K562 (cell line): ENCODE data around the gene DPEP3. TPM values are rescaled to one million over a fixed set of nuclear protein-coding genes. Genes with fewer than 3 reads are reported as not detected.

ENCODE experiments used
- ATAC-seq: fragments of 200-7000 bp; cut with Tn5 transposase; 3 replicates; pipeline ENCODE4 v1.9.1; 2020; ENCODE audit warnings: moderate library complexity
- BruUV-seq: library from RNA; stranded (reverse); fragments of 400-500 nt; replicated peaks from 2 replicates; lab custom pipeline; 2021; lab: Mats Ljungman, UMichigan
- CTCF ChIA-PET: fragments of 300-600 bp; formaldehyde crosslinking; extraction: SDS; loops from one replicate; lab custom pipeline; 2021; ENCODE audit warnings: low intra/inter-chr PET ratio; lab: Yijun Ruan, JAX
- POLR2A ChIA-PET: fragments of 300-600, 350-650 bp; sonication (Branson Sonifier 250); formaldehyde crosslinking; extraction: SDS; loops from one replicate; lab custom pipeline; 2021; ENCODE audit warnings: antibody characterized with exemption, inconsistent platforms; lab: Yijun Ruan, JAX
- DNase-seq, 4 experiments: peaks; one replicate each; pipeline versions ENCODE4 v3.0.0 to v3.0.0-alpha.2; 2011 to 2018; ENCODE audit warnings: low spot score in 3 of 4, mixed read lengths in 3 of 4; ENCODE audit errors: extremely low read depth in 1 of 4
- FAIRE-seq: peaks from 2 replicates; lab custom pipeline; 2011; peaks lifted over from hg19 to GRCh38; lab: Jason Lieb, UNC
- H2AFZ ChIP-seq: 2 replicates; pipeline ENCODE4 v1.6.0; 2011; ENCODE audit warnings: low read depth, low read length, control low read depth, inconsistent platforms
- H3K27ac ChIP-seq: fragments of 200-600 bp; 3 replicates; pipeline ENCODE4 v1.8.0; 2011; ENCODE audit warnings: low read depth, mild to moderate bottlenecking, control low read depth, inconsistent platforms, low read length, moderate library complexity, mixed read lengths; ENCODE audit errors: extremely low read depth
- H3K27me3 ChIP-seq, 2 experiments: fragments of 300-600 bp in 1 of 2; 2 replicates in 1 of 2; 3 replicates in 1 of 2; pipeline versions ENCODE4 v1.6.0 to v1.8.0; 2011; ENCODE audit warnings: inconsistent platforms in 2 of 2, low read length in 2 of 2, mild to moderate bottlenecking in 1 of 2, mixed read lengths in 1 of 2, moderate library complexity in 1 of 2; ENCODE audit not compliant: control insufficient read depth in 2 of 2, insufficient read depth in 2 of 2
- H3K36me3 ChIP-seq: fragments of 300-600 bp; 3 replicates; pipeline ENCODE4 v1.8.0; 2011; ENCODE audit warnings: mild to moderate bottlenecking, low read length, inconsistent platforms; ENCODE audit not compliant: control insufficient read depth, insufficient read depth
- H3K4me1 ChIP-seq, 2 experiments: fragments of 200-600 bp in 1 of 2; replicated peaks in 1 of 2; 2 replicates in 1 of 2; 3 replicates in 1 of 2; pipeline versions ENCODE4 v1.5.1 to v1.8.0; 2011; ENCODE audit warnings: inconsistent platforms in 2 of 2, low read length in 2 of 2, mild to moderate bottlenecking in 1 of 2, mixed read lengths in 1 of 2, moderate library complexity in 1 of 2; ENCODE audit not compliant: control insufficient read depth in 2 of 2, insufficient read depth in 2 of 2
- H3K4me2 ChIP-seq: 2 replicates; pipeline ENCODE4 v1.6.1; 2011; ENCODE audit warnings: low read length, control low read depth, inconsistent platforms, mixed read lengths; ENCODE audit not compliant: insufficient read depth
- H3K4me3 ChIP-seq: fragments of 200-600 bp; sonication (generic), shearing (Covaris generic); 2 replicates; pipeline ENCODE4 v1.5.1; 2016; ENCODE audit warnings: control low read depth, inconsistent platforms
- H3K79me2 ChIP-seq: fragments of 200-600 bp; 3 replicates; pipeline ENCODE4 v1.8.0; 2011; ENCODE audit warnings: low read length, inconsistent platforms; ENCODE audit not compliant: control insufficient read depth, insufficient read depth
- H3K9ac ChIP-seq, 2 experiments: 2 replicates each; pipeline versions ENCODE4 v1.6.0 to v1.6.1; 2011; ENCODE audit warnings: low read depth in 2 of 2, low read length in 2 of 2, control low read depth in 1 of 2, inconsistent platforms in 1 of 2, mild to moderate bottlenecking in 1 of 2, mixed read lengths in 1 of 2; ENCODE audit not compliant: insufficient read depth in 1 of 2
- H3K9me1 ChIP-seq: one replicate; pipeline ENCODE4 v1.6.0; 2011; ENCODE audit warnings: inconsistent platforms, mild to moderate bottlenecking, low read length, moderate library complexity; ENCODE audit not compliant: control insufficient read depth, insufficient read depth
- H3K9me3 ChIP-seq: replicated peaks from 2 replicates; pipeline ENCODE4 v1.5.1; 2011; ENCODE audit warnings: low read depth, low read length, inconsistent platforms; ENCODE audit not compliant: control insufficient read depth, insufficient read depth
- H4K20me1 ChIP-seq: replicated peaks from 2 replicates; pipeline ENCODE4 v1.6.1; 2011; ENCODE audit warnings: low read length, inconsistent platforms, mixed read lengths; ENCODE audit not compliant: control insufficient read depth, insufficient read depth
- CBX1 ChIP-seq: sonication (generic); IDR thresholded peaks from 2 replicates; pipeline ENCODE4 v1.6.1; 2016; ENCODE audit warnings: antibody characterized with exemption, low read depth, mild to moderate bottlenecking
- CEBPB ChIP-seq: fragments of 450-650 bp; IDR thresholded peaks from 2 replicates; pipeline ENCODE4 v1.6.1; 2016; ENCODE audit warnings: missing genetic modification characterization, missing compliant biosample characterization
- FOXP1 ChIP-seq: sonication (generic); formaldehyde crosslinking; IDR thresholded peaks from 2 replicates; pipeline ENCODE4 v1.8.0; 2022; ENCODE audit warnings: mild to moderate bottlenecking, missing genetic modification reagents
- GATAD2B ChIP-seq: fragments of 450-650 bp; IDR thresholded peaks from 2 replicates; pipeline ENCODE4 v1.6.1; 2017; ENCODE audit warnings: mild to moderate bottlenecking, borderline replicate concordance
- ILF3 ChIP-seq: fragments of 450-650 bp; IDR thresholded peaks from 2 replicates; pipeline ENCODE4 v1.6.1; 2018; ENCODE audit warnings: antibody characterized with exemption, mild to moderate bottlenecking, moderate library complexity, borderline replicate concordance
- RBM34 ChIP-seq: fragments of 200-400 bp; formaldehyde crosslinking; IDR thresholded peaks from 2 replicates; pipeline ENCODE4 v1.6.1; 2018; ENCODE audit warnings: low read length, borderline replicate concordance; ENCODE audit not compliant: insufficient read depth
- STAT5B ChIP-seq: fragments of 250-450 bp; sonication (Bioruptor Pico); IDR thresholded peaks from 2 replicates; pipeline ENCODE4 v1.8.0; 2021; ENCODE audit warnings: mild to moderate bottlenecking, inconsistent platforms
- TCF3 ChIP-seq: sonication (generic); formaldehyde crosslinking; IDR thresholded peaks from 2 replicates; pipeline ENCODE4 v1.4.0; 2020; ENCODE audit warnings: mild to moderate bottlenecking, missing genetic modification reagents
- TCFL5 ChIP-seq: fragments of 250-450 bp; sonication (Bioruptor Pico); conservative IDR thresholded peaks from 2 replicates; pipeline ENCODE4 v1.6.1; 2021; ENCODE audit warnings: mild to moderate bottlenecking, moderate library complexity, matching md5 sums
- WGBS: fragments of 100-300 bp; shearing (Covaris generic); methylation state at CpG from one replicate; pipeline ENCODE4 v1.1.6; 2016; ENCODE audit warnings: low coverage, mixed read lengths; ENCODE audit not compliant: insufficient coverage; ENCODE audit errors: missing lambda C conversion rate; 5-methylcytosine and 5-hydroxymethylcytosine counted together
- in situ Hi-C: fragments of 300-500 bp; cut with MboI; formaldehyde crosslinking; loops from 4 replicates; pipeline ENCODE4 v1.15.0; 2018; ENCODE audit warnings: inconsistent platforms, mixed read lengths
- intact Hi-C: fragments of 100-400 bp; cut with micrococcal nuclease; formaldehyde crosslinking; loops from 2 replicates; pipeline ENCODE4 v1.14.2; 2022
- polyA plus RNA-seq, 8 experiments: library from polyadenylated mRNA; depleted of rRNA in 4 of 8; stranded (reverse) in 5 of 8; unstranded in 3 of 8; fragments of >200 nt; fragmentation: Nextera tagmentation in 2 of 8; fragmentation: Illumina TruSeq in 1 of 8; extraction: Ambion mirVana in 2 of 8; extraction: Trizol in 1 of 8; gene quantifications; 2 replicates each; pipeline versions ENCODE4 v1.2.1 to v1.2.3, GENCODE V29; 2011 to 2014; ENCODE audit warnings: inconsistent platforms in 1 of 8, missing spikeins in 1 of 8
- total RNA-seq, 7 experiments: library from RNA; depleted of rRNA in 6 of 7; stranded (reverse); fragments of >200 nt in 6 of 7; fragmentation: Illumina TruSeq in 2 of 7; extraction: Trizol in 2 of 7; gene quantifications; 2 replicates each; pipeline versions ENCODE4 v1.2.1 to v1.2.3, GENCODE V29; 2011 to 2021; ENCODE audit warnings: low replicate concordance in 1 of 7
- TF ChIP-seq, protein P1 (sequence below): sonication (generic); formaldehyde crosslinking; IDR thresholded peaks from 2 replicates; pipeline ENCODE4 v1.8.1; 2022; ENCODE audit warnings: missing genetic modification reagents
- TF ChIP-seq, protein P2 (sequence below), 2 experiments: fragments of 450-650 bp in 1 of 2; sonication (generic) in 1 of 2; formaldehyde crosslinking in 1 of 2; IDR thresholded peaks; 2 replicates each; pipeline versions ENCODE4 v1.7.1 to v1.9.0; 2016 to 2022; ENCODE audit warnings: inconsistent platforms in 1 of 2, mild to moderate bottlenecking in 1 of 2, missing genetic modification reagents in 1 of 2

The DPEP3 gene
- total and polyA plus RNA-seq, 9 of the 15 experiments (the other 6 are each of a cell fraction or from before 2014, with no cell fraction given), result not detected

DNA sequence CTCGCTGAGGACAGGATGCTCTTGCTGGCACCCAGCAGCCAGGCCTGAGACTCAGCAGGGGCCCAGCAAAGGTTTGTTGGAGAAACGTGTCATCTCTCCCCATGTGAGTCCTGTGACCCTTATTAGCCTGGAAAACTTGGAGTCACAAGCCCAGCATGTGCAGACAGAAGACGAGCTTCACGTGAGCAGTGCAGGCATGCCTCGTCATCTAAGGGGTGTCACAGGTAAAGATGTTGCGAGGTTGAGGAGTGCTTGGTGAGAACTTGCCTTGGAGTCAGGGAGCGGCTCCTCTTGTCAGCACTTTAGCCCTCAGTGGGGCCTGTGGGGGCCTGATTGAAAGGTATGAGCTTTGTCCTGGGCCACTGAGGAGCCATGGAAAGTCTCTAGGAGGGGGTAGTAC is 46.5 kb downstream of the DPEP3 start:
- FAIRE-seq (no peak), ATAC-seq (no peak), DNase-seq (no peak)
- peaks cover 30% of the 10 kb centered on the region; the same call in 2 of the 3 replicates for H3K36me3 ChIP-seq
- peak overlapping the region; percentile 85; the same call in 1 of the 2 replicates for H3K4me3 ChIP-seq
- H3K4me2 ChIP-seq, result peak overlapping the region; percentile 99; the same call in 1 of the 2 replicates
- ChIA-PET POLR2A (interaction anchor here (0.6 to 1.4 kb wide), 14 partner anchors 8 to 422 kb away, joined by 3 to 4 read pairs (median 3); partner anchors contain the start of genes NUTF2 and PSKH1), CTCF (interaction anchor here (0.6 kb wide), 1 partner anchor 10 kb away, joined by 5 read pairs; the partner anchor contains the start of gene LCAT)
- H3K79me2 ChIP-seq, result peaks cover 42% of the 10 kb centered on the region
- H3K27me3 ChIP-seq, result no peaks in the 10 kb centered on the region
- H3K9ac ChIP-seq, result peak overlapping the region; percentile 90 to 98; a peak in 2 of 4 replicates
- H4K20me1 ChIP-seq, result no peaks in the 10 kb centered on the region; the same call in 1 of the 2 replicates
- 74% methylated on average over 7 of the region's 7 CpGs for WGBS
- in situ Hi-C loops, result no loop called here
- no peaks in the 10 kb centered on the region for H3K9me3 ChIP-seq
- H3K4me1 ChIP-seq, result peaks cover 17 to 61% of the 10 kb centered on the region in 2 experiments
- no TSS peak for BruUV-seq
- 0 out of 3 replicates have a peak overlapping the region, but pooled peaks have one; percentile 66 for H3K27ac ChIP-seq
- no peaks in the 10 kb centered on the region for H3K9me1 ChIP-seq
- intact Hi-C loops, result loop anchor here (10.0 kb wide), 1 partner anchor 409 kb away; the partner anchor contains the start of gene RIPOR1
- H2AFZ ChIP-seq, result no peak overlapping the region
- TF ChIP-seq CBX1 (no peak), FOXP1 (no peak), GATAD2B (no peak), TCF3 (CRISPR knock-in tag) (no peak), RBM34 (no peak), CEBPB (tag) (no peak), ILF3 (no peak), STAT5B (CRISPR knock-in tag) (no peak), TCFL5 (CRISPR knock-in tag) (no peak)
- TF ChIP-seq, protein P1, sequence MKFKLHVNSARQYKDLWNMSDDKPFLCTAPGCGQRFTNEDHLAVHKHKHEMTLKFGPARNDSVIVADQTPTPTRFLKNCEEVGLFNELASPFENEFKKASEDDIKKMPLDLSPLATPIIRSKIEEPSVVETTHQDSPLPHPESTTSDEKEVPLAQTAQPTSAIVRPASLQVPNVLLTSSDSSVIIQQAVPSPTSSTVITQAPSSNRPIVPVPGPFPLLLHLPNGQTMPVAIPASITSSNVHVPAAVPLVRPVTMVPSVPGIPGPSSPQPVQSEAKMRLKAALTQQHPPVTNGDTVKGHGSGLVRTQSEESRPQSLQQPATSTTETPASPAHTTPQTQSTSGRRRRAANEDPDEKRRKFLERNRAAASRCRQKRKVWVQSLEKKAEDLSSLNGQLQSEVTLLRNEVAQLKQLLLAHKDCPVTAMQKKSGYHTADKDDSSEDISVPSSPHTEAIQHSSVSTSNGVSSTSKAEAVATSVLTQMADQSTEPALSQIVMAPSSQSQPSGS (CRISPR knock-in tag), result no peak
- TF ChIP-seq, protein P2, sequence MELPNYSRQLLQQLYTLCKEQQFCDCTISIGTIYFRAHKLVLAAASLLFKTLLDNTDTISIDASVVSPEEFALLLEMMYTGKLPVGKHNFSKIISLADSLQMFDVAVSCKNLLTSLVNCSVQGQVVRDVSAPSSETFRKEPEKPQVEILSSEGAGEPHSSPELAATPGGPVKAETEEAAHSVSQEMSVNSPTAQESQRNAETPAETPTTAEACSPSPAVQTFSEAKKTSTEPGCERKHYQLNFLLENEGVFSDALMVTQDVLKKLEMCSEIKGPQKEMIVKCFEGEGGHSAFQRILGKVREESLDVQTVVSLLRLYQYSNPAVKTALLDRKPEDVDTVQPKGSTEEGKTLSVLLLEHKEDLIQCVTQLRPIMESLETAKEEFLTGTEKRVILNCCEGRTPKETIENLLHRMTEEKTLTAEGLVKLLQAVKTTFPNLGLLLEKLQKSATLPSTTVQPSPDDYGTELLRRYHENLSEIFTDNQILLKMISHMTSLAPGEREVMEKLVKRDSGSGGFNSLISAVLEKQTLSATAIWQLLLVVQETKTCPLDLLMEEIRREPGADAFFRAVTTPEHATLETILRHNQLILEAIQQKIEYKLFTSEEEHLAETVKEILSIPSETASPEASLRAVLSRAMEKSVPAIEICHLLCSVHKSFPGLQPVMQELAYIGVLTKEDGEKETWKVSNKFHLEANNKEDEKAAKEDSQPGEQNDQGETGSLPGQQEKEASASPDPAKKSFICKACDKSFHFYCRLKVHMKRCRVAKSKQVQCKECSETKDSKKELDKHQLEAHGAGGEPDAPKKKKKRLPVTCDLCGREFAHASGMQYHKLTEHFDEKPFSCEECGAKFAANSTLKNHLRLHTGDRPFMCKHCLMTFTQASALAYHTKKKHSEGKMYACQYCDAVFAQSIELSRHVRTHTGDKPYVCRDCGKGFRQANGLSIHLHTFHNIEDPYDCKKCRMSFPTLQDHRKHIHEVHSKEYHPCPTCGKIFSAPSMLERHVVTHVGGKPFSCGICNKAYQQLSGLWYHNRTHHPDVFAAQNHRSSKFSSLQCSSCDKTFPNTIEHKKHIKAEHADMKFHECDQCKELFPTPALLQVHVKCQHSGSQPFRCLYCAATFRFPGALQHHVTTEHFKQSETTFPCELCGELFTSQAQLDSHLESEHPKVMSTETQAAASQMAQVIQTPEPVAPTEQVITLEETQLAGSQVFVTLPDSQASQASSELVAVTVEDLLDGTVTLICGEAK (IDR thresholded peaks at IDR 0.05), result no peak
- TF ChIP-seq, protein P2 (CRISPR knock-in tag; IDR thresholded peaks at IDR 0.05), result no peak
